ENCODE results near the gene IER3. TPM values are rescaled to one million over a fixed set of nuclear protein-coding genes. Genes with fewer than 3 reads are reported as not detected.

The IER3 gene
- total and polyA plus RNA-seq, 9 of the 15 experiments (the other 6 are each of a cell fraction or from before 2014, with no cell fraction given): 1.5 to 30.0 (median 11.5) TPM

DNA sequence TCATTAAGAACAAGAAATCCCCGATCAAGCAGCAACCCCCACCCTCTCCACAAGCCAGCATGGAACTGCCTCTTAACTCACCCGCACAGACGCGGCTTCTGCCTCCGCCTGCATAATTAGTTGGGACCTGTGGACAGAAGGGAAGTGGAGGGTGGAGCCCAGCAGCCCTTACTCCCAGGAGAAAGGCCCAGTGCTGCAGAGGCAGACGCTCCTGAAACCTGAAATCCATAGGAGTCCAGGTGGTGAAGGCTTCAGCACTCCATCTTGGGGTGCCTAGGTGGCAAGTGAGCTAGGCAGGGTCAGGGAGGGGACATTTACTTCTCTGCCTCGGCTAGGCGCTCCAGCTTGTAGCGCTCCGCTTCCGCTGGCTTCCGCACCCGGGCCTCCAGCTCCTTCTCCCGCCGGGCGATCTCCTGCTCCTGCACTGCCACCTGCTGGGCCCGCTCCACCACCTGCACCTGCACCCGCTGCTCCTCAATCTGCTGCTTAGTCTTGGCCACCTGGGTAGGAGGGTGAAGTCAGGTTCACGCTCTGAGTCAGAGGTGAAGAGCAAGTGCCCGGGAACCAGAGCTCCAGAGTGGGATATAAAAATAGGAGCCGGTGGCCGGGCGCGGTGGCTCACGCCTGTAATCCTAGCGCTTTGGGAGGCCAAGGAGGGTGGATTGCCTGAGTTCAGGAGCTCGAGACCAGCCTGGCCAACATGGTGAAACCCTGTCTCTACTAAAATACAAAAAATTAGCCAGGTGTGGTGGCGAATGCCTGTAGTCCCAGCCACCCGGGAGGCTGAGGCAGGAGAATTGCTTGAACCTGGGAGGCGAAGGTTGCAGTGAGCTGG is 13.5 kb downstream of the IER3 start (continued):
- TF ChIP-seq E2F6 (IDR thresholded peaks at IDR 0.05; ENCODE audit: borderline replicate concordance in 1 of 2, extremely low read depth in 1 of 2, insufficient read depth in 1 of 2, insufficient read length in 1 of 2, low read depth in 1 of 2, low read length in 1 of 2, poor library complexity in 1 of 2, severe bottlenecking in 1 of 2) (peak in 1 of 2 experiments; percentile 53), SREBF1 (IDR thresholded peaks at IDR 0.05; ENCODE audit: borderline replicate concordance, low read depth, low read length) (no peak), CC2D1A (IDR thresholded peaks at IDR 0.05) (peak; percentile 55; the same call in 1 of the 2 replicates), RAD21 (CRISPR knock-in tag; conservative IDR thresholded peaks at IDR 0.05 in 1 of 2, IDR thresholded peaks at IDR 0.05 in 1 of 2) (peak; percentile 69 to 90), BMI1 (IDR thresholded peaks at IDR 0.05; ENCODE audit: low read length) (no peak), ARNT (IDR thresholded peaks at IDR 0.05) (no peak), POLR2AphosphoS2 (IDR thresholded peaks at IDR 0.05; ENCODE audit: low read length) (peak; percentile 85; the same call in 1 of the 2 replicates), ETV5 (CRISPR knock-in tag; IDR thresholded peaks at IDR 0.05; ENCODE audit: low read depth) (peak; percentile 68; the same call in 1 of the 2 replicates), NEUROD1 (IDR thresholded peaks at IDR 0.05; ENCODE audit: borderline replicate concordance, low read depth, low read length, partially characterized antibody) (peak; percentile 32)
- TF ChIP-seq, protein P1, sequence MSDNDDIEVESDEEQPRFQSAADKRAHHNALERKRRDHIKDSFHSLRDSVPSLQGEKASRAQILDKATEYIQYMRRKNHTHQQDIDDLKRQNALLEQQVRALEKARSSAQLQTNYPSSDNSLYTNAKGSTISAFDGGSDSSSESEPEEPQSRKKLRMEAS (CRISPR knock-in tag; IDR thresholded peaks at IDR 0.05): peak; percentile 71
- TF ChIP-seq, protein P2, sequence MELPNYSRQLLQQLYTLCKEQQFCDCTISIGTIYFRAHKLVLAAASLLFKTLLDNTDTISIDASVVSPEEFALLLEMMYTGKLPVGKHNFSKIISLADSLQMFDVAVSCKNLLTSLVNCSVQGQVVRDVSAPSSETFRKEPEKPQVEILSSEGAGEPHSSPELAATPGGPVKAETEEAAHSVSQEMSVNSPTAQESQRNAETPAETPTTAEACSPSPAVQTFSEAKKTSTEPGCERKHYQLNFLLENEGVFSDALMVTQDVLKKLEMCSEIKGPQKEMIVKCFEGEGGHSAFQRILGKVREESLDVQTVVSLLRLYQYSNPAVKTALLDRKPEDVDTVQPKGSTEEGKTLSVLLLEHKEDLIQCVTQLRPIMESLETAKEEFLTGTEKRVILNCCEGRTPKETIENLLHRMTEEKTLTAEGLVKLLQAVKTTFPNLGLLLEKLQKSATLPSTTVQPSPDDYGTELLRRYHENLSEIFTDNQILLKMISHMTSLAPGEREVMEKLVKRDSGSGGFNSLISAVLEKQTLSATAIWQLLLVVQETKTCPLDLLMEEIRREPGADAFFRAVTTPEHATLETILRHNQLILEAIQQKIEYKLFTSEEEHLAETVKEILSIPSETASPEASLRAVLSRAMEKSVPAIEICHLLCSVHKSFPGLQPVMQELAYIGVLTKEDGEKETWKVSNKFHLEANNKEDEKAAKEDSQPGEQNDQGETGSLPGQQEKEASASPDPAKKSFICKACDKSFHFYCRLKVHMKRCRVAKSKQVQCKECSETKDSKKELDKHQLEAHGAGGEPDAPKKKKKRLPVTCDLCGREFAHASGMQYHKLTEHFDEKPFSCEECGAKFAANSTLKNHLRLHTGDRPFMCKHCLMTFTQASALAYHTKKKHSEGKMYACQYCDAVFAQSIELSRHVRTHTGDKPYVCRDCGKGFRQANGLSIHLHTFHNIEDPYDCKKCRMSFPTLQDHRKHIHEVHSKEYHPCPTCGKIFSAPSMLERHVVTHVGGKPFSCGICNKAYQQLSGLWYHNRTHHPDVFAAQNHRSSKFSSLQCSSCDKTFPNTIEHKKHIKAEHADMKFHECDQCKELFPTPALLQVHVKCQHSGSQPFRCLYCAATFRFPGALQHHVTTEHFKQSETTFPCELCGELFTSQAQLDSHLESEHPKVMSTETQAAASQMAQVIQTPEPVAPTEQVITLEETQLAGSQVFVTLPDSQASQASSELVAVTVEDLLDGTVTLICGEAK (IDR thresholded peaks at IDR 0.05): no peak
- TF ChIP-seq, protein P2 (CRISPR knock-in tag; IDR thresholded peaks at IDR 0.05): no peak
- TF ChIP-seq, protein P3, sequence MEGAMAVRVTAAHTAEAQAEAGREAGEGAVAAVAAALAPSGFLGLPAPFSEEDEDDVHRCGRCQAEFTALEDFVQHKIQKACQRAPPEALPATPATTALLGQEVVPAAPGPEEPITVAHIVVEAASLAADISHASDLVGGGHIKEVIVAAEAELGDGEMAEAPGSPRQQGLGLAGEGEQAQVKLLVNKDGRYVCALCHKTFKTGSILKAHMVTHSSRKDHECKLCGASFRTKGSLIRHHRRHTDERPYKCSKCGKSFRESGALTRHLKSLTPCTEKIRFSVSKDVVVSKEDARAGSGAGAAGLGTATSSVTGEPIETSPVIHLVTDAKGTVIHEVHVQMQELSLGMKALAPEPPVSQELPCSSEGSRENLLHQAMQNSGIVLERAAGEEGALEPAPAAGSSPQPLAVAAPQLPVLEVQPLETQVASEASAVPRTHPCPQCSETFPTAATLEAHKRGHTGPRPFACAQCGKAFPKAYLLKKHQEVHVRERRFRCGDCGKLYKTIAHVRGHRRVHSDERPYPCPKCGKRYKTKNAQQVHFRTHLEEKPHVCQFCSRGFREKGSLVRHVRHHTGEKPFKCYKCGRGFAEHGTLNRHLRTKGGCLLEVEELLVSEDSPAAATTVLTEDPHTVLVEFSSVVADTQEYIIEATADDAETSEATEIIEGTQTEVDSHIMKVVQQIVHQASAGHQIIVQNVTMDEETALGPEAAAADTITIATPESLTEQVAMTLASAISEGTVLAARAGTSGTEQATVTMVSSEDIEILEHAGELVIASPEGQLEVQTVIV (CRISPR knock-in tag; IDR thresholded peaks at IDR 0.05; ENCODE audit: borderline replicate concordance): no peak
